Upper lobe of left lung (tissue), 4 donors: ENCODE data around the gene ARIH2.
A peak's percentile ranks its signal among the peaks of the same experiment; 100 is the strongest.

Experiments used
- EP300 ChIP-seq, 4 donors: sonication (generic); formaldehyde crosslinking; IDR thresholded peaks; one replicate each; pipeline ENCODE4 v1.5.1; 2017; ENCODE audit warnings: antibody characterized with exemption in 4 of 4, control low read depth in 2 of 4
- POLR2A ChIP-seq, 4 donors: fragments of 450-650 bp; IDR thresholded peaks; one replicate each; pipeline ENCODE4 v1.5.1; 2016 to 2017; ENCODE audit warnings: antibody characterized with exemption in 4 of 4, mild to moderate bottlenecking in 2 of 4
- POLR2AphosphoS5 ChIP-seq, 2 donors: sonication (generic); formaldehyde crosslinking; IDR thresholded peaks; one replicate each; pipeline ENCODE4 v1.5.1; 2017; ENCODE audit warnings: antibody characterized with exemption in 2 of 2
- TF ChIP-seq, protein P1 (sequence below), 6 experiments: fragments of 450-650 bp in 4 of 6; fragments of 200-600 bp in 2 of 6; sonication (generic) in 2 of 6; IDR thresholded peaks; one replicate each; pipeline ENCODE4 v1.5.1; 2016 to 2019; ENCODE audit warnings: antibody characterized with exemption in 6 of 6

- TF ChIP-seq, protein P1, sequence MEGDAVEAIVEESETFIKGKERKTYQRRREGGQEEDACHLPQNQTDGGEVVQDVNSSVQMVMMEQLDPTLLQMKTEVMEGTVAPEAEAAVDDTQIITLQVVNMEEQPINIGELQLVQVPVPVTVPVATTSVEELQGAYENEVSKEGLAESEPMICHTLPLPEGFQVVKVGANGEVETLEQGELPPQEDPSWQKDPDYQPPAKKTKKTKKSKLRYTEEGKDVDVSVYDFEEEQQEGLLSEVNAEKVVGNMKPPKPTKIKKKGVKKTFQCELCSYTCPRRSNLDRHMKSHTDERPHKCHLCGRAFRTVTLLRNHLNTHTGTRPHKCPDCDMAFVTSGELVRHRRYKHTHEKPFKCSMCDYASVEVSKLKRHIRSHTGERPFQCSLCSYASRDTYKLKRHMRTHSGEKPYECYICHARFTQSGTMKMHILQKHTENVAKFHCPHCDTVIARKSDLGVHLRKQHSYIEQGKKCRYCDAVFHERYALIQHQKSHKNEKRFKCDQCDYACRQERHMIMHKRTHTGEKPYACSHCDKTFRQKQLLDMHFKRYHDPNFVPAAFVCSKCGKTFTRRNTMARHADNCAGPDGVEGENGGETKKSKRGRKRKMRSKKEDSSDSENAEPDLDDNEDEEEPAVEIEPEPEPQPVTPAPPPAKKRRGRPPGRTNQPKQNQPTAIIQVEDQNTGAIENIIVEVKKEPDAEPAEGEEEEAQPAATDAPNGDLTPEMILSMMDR (IDR thresholded peaks at IDR 0.05), result no peak
- TF ChIP-seq EP300 (IDR thresholded peaks at IDR 0.05) (no peak), POLR2A (IDR thresholded peaks at IDR 0.05) (peak in 1 of 4 donors; percentile 2), POLR2AphosphoS5 (IDR thresholded peaks at IDR 0.05) (no peak)
Observed at GRCh38 chr3:49027634-49028033, 109.0 kb downstream of the ARIH2 start.
